Right atrium auricular region (tissue), 2 donors: ENCODE measurements around the gene MYO18A. TPM values are rescaled to one million over a fixed set of nuclear protein-coding genes. Genes with fewer than 3 reads are reported as not detected.

Source experiments
- DNase-seq: peaks from one replicate; pipeline ENCODE4 v3.0.0-alpha.2; 2019; ENCODE audit warnings: low spot score
- H3K27ac ChIP-seq, 2 donors: fragments of 200-600 bp; sonication (generic); 1 replicate in 1 of 2; 2 replicates in 1 of 2; pipeline ENCODE4 v1.5.1; 2016 to 2019
- H3K27me3 ChIP-seq, 2 donors: fragments of 200-600 bp; sonication (generic); one replicate each; pipeline versions ENCODE4 v1.5.1 to v1.6.0; 2017 to 2019
- H3K36me3 ChIP-seq: fragments of 200-600 bp; sonication (generic); one replicate; pipeline ENCODE4 v1.5.1; 2016
- H3K4me1 ChIP-seq, 2 donors: fragments of 200-600 bp; sonication (generic); one replicate each; pipeline versions ENCODE4 v1.5.1 to v1.6.0; 2017 to 2019
- H3K4me3 ChIP-seq, 2 donors: fragments of 200-600 bp; sonication (generic); 1 replicate in 1 of 2; 2 replicates in 1 of 2; pipeline ENCODE4 v1.5.1; 2017 to 2019; ENCODE audit warnings: mild to moderate bottlenecking in 1 of 2, moderate library complexity in 1 of 2
- H3K9me3 ChIP-seq, 2 donors: fragments of 200-600 bp; sonication (generic); one replicate each; pipeline ENCODE4 v1.5.1; 2019
- CTCF ChIP-seq, 2 donors: fragments of 200-600 bp; sonication (generic); IDR thresholded peaks; one replicate each; pipeline ENCODE4 v1.5.1; 2019; ENCODE audit warnings: antibody characterized with exemption in 2 of 2
- total RNA-seq, 2 donors: library from RNA; depleted of rRNA; stranded (reverse); fragments of >200 nt; gene quantifications; one replicate each; pipeline ENCODE4 v1.1.0, GENCODE V29; 2016

Gene MYO18A
- total RNA-seq, 2 donors from 2014 or later, result 159 to 219 TPM

DNA sequence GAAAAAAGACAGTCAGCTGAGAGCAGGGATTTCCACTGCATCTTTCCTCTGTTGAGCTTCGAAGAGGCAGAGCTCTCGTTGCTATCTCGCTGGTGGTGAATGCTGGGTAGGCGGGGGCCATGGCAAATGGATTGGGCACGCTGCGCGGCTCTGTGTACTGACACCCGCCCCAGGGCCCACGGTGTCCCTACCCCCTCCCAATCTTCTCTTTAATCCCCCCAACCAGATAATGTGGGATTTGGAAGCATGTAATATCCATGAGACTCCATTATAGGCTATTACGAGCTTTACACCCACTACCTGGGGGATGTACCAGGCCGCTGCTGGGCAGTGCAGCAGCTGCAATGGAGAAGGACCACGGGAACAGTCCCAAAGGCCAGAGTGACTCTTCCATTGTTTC lies 129.0 kb downstream of the MYO18A start:
- no peak for DNase-seq
- Histone ChIP-seq H3K4me3 (no peak overlapping the region), H3K27ac (no peak overlapping the region), H3K4me1 (no peaks in the 10 kb centered on the region), H3K27me3 (no peaks in the 10 kb centered on the region), H3K36me3 (no peaks in the 10 kb centered on the region), H3K9me3 (no peaks in the 10 kb centered on the region)
- TF ChIP-seq CTCF (IDR thresholded peaks at IDR 0.05), result no peak

DNA sequence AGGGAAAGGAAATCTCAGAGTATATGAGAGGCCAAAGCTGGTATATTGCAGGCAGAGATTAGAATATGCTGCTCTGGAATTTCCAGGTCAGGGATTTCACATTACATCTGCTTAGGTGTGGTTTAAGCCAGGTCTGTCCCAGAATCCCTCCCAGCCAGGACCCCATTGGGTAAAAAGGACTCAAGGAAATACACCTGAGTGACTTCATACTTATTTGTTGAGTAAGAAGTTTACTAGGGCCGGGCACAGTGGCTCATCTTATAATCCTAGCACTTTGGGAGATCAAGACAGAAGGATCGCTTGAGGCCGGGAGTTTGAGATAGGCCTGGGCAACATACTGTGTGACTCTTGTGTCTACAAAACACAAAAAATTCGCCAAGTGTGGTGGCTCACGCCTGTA lies 130.0 kb downstream of the MYO18A start:
- H3K27ac ChIP-seq, result no peak overlapping the region
- H3K27me3 ChIP-seq, result no peaks in the 10 kb centered on the region
- H3K4me3 ChIP-seq, result no peak overlapping the region
- DNase-seq, result no peak
- H3K4me1 ChIP-seq, result no peaks in the 10 kb centered on the region
- H3K9me3 ChIP-seq, result no peaks in the 10 kb centered on the region
- no peak for TF ChIP-seq CTCF (IDR thresholded peaks at IDR 0.05)
- H3K36me3 ChIP-seq, result no peaks in the 10 kb centered on the region

DNA sequence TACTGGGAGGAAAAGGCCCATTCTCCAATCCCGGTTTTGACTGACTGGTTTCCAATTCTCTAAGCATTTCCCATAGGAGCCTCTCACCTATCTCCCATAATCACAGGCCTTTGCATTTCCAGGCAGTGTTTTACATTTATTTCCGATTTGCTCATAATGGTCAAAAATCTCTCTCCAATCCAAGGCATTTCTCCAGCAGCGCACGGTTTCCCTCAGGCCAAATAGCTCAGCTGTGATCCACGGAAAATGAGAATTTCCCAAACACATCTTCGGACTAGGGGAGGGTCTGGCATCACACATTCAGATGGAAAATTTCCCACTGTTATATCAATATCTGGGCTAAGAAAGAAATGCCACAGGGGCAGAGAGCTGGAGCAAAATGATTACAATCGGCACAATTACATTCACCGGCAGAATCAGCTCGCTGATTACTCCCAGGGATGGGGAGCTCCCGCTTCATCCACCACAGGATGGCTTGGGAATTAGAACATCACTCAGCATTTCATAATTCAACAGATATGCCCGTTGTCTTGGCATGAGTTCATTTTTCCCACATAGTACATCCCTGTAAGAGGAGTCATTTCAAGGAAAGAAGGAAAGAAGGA lies 130.6 kb downstream of the MYO18A start:
- no peaks in the 10 kb centered on the region for H3K27me3 ChIP-seq
- H3K9me3 ChIP-seq, result no peaks in the 10 kb centered on the region
- TF ChIP-seq CTCF (IDR thresholded peaks at IDR 0.05), result no peak
- H3K36me3 ChIP-seq, result no peaks in the 10 kb centered on the region
- H3K27ac ChIP-seq, result no peak overlapping the region
- no peaks in the 10 kb centered on the region for H3K4me1 ChIP-seq
- DNase-seq, result no peak
- H3K4me3 ChIP-seq, result no peak overlapping the region

DNA sequence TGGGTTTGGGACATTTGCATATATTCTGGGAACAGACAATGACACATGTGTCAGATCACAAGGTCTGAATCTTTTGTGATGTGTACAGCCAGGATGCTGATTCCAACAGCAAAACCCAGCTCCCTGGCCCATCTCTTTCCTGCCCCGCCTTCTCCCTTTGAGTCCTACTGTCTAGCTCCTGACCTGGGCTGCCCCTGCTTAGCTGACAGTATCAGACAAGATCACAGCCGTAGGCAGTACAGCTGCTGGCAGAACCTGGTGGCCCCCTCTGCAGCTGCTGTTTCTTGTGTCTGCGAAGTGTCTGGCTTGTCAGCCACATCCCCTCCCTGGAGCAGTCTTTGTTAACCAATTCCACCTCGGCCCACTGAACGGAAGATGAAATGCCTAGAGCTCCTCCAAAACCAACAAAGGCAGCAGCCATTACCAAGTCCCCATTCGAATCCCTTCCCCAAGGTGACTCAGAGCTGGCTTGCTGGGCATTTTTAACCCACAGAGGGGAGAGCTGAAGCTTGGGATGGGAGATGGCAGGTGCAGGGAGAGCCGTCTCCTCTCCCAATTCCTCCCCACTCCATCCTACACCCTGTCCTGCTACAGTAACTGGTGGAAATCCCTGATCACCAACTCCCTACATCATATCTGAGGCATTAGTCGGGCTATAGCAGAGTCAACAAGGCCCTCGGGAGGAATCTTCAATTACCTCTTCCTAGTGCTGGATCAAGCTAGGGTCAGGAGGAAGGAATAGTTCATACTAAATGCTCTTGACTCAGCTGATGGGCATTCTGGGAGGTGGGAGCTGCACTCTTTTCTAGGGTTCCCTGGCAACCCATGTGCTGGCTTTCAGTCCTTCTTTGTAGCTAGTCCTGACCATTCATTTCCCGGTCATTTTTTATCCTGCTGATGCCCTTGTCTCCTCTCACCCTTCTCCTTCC lies 131.5 kb downstream of the MYO18A start:
- Histone ChIP-seq H3K9me3 (no peaks in the 10 kb centered on the region), H3K4me1 (no peaks in the 10 kb centered on the region), H3K4me3 (no peak overlapping the region), H3K27ac (no peak overlapping the region), H3K27me3 (no peaks in the 10 kb centered on the region), H3K36me3 (no peaks in the 10 kb centered on the region)
- no peak for TF ChIP-seq CTCF (IDR thresholded peaks at IDR 0.05)
- DNase-seq, result no peak

GRCh38 chr17:29046473-29046839 lies 133.7 kb downstream of the MYO18A start:
- Histone ChIP-seq H3K4me1 (peaks cover 0 to 9% of the 10 kb centered on the region in 2 donors), H3K36me3 (no peaks in the 10 kb centered on the region), H3K4me3 (no peak overlapping the region), H3K27me3 (no peaks in the 10 kb centered on the region), H3K27ac (no peak overlapping the region), H3K9me3 (no peaks in the 10 kb centered on the region)
- TF ChIP-seq CTCF (IDR thresholded peaks at IDR 0.05), result no peak
- DNase-seq, result no peak
